ENCODE results near the gene CASQ2.

- TF ChIP-seq EP300 (conservative IDR thresholded peaks at IDR 0.05; ENCODE audit: poor library complexity, severe bottlenecking): no peak
- no peak for TF ChIP-seq CTCF (IDR thresholded peaks at IDR 0.05; ENCODE audit: poor library complexity, severe bottlenecking)
- no peak for TF ChIP-seq TAF1 (IDR thresholded peaks at IDR 0.05; ENCODE audit: low read depth)
- TF ChIP-seq POLR2AphosphoS5 (IDR thresholded peaks at IDR 0.05): no peak
- TF ChIP-seq EZH2 (IDR thresholded peaks at IDR 0.05; ENCODE audit: borderline replicate concordance, insufficient read depth, low read length, poor library complexity, severe bottlenecking): no peak
Measured at GRCh38 chr1:115660151-115660550, 108.4 kb downstream of the CASQ2 start.

Data from neural cell (in vitro differentiated cells).